ENCODE data around the gene TRAF5.

Gene TRAF5

GRCh38 chr1:211424018-211424417 is 97.4 kb downstream of the TRAF5 start:
- POLR2A ChIA-PET, result no interaction called here
- no peak for DNase-seq (ENCODE audit: low read depth, low spot score)
- CTCF ChIA-PET, result no interaction called here
- TF ChIP-seq, protein P1, sequence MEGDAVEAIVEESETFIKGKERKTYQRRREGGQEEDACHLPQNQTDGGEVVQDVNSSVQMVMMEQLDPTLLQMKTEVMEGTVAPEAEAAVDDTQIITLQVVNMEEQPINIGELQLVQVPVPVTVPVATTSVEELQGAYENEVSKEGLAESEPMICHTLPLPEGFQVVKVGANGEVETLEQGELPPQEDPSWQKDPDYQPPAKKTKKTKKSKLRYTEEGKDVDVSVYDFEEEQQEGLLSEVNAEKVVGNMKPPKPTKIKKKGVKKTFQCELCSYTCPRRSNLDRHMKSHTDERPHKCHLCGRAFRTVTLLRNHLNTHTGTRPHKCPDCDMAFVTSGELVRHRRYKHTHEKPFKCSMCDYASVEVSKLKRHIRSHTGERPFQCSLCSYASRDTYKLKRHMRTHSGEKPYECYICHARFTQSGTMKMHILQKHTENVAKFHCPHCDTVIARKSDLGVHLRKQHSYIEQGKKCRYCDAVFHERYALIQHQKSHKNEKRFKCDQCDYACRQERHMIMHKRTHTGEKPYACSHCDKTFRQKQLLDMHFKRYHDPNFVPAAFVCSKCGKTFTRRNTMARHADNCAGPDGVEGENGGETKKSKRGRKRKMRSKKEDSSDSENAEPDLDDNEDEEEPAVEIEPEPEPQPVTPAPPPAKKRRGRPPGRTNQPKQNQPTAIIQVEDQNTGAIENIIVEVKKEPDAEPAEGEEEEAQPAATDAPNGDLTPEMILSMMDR (IDR thresholded peaks at IDR 0.05; ENCODE audit: insufficient read depth, low read length, missing control alignments), result no peak
- no peak overlapping the region for H3K4me3 ChIP-seq (ENCODE audit: low read depth, low read length)
